Endothelial cell of umbilical vein (primary cell): ENCODE results near the gene PSMA8. TPM values are rescaled to one million over a fixed set of nuclear protein-coding genes. Genes with fewer than 3 reads are reported as not detected.
"Not testable (repeated sequence)": the region's sequence is repeated elsewhere in the genome, so short reads cannot be mapped to it uniquely, and the experiment has no call there.

Experiments used
- BruUV-seq: library from RNA; stranded (reverse); fragments of 400-500 nt; replicated peaks from 2 replicates; lab custom pipeline; 2021; lab: Mats Ljungman, UMichigan
- CTCF ChIA-PET: fragments of 300-600, 350-600 bp; sonication (Branson Sonifier 250); formaldehyde crosslinking; loops from one replicate; lab custom pipeline; 2021; ENCODE audit warnings: antibody characterized with exemption, inconsistent platforms; lab: Charles Lee
- POLR2A ChIA-PET: fragments of 300-600, 350-600 bp; sonication (Branson Sonifier 250); formaldehyde crosslinking; loops from one replicate; lab custom pipeline; 2021; ENCODE audit warnings: antibody characterized with exemption, inconsistent platforms; lab: Charles Lee
- DNase-seq: peaks from one replicate; pipeline ENCODE4 v3.0.0-alpha.2; 2011; ENCODE audit warnings: low read depth, low spot score
- FAIRE-seq: peaks from 2 replicates; lab custom pipeline; 2011; peaks lifted over from hg19 to GRCh38; lab: Jason Lieb, UNC
- H2AFZ ChIP-seq: 2 replicates; pipeline ENCODE4 v1.6.0; 2012; ENCODE audit warnings: low read depth, low read length, control low read depth, inconsistent platforms
- H3K27ac ChIP-seq: 2 replicates; pipeline ENCODE4 v1.5.1; 2011; ENCODE audit warnings: low read depth, mild to moderate bottlenecking, control low read depth, low read length, moderate library complexity; ENCODE audit not compliant: insufficient read depth
- H3K27me3 ChIP-seq, 2 experiments: 2 replicates each; pipeline versions ENCODE4 v1.6.0 to v1.6.1; 2011; ENCODE audit warnings: low read length in 2 of 2, mixed read lengths in 1 of 2; ENCODE audit not compliant: control insufficient read depth in 2 of 2, insufficient read depth in 2 of 2
- H3K36me3 ChIP-seq, 2 experiments: 2 replicates in 1 of 2; 3 replicates in 1 of 2; pipeline ENCODE4 v1.5.1; 2011; ENCODE audit warnings: low read length in 2 of 2, mild to moderate bottlenecking in 1 of 2, moderate library complexity in 1 of 2; ENCODE audit not compliant: control insufficient read depth in 2 of 2, insufficient read depth in 2 of 2; ENCODE audit errors: extremely low read depth in 1 of 2
- H3K4me1 ChIP-seq: 3 replicates; pipeline ENCODE4 v1.5.1; 2011; ENCODE audit warnings: mild to moderate bottlenecking, low read length; ENCODE audit not compliant: control insufficient read depth, insufficient read depth; ENCODE audit errors: extremely low read depth
- H3K4me2 ChIP-seq: 2 replicates; pipeline ENCODE4 v1.6.1; 2011; ENCODE audit warnings: low read length, control low read depth, mixed read lengths; ENCODE audit not compliant: insufficient read depth
- H3K4me3 ChIP-seq, 3 experiments: fragments of 200-600 bp in 1 of 3; sonication (generic), shearing (Covaris generic) in 1 of 3; replicated peaks in 1 of 3; 2 replicates each; pipeline ENCODE4 v1.5.1; 2011 to 2016; ENCODE audit warnings: control low read depth in 3 of 3, low read length in 3 of 3, mild to moderate bottlenecking in 2 of 3, inconsistent platforms in 1 of 3, low read depth in 1 of 3, moderate library complexity in 1 of 3; ENCODE audit not compliant: insufficient read depth in 1 of 3
- H3K79me2 ChIP-seq: 2 replicates; pipeline ENCODE4 v1.6.0; 2012; ENCODE audit warnings: low read length, inconsistent platforms; ENCODE audit not compliant: control insufficient read depth, insufficient read depth
- H3K9ac ChIP-seq: replicated peaks from 2 replicates; pipeline ENCODE3; 2011; ENCODE audit warnings: low read length, control low read depth; ENCODE audit not compliant: insufficient read depth; ENCODE audit errors: extremely low read depth
- H3K9me1 ChIP-seq: replicated peaks from 3 replicates; pipeline ENCODE4 v1.6.0; 2011; ENCODE audit warnings: mild to moderate bottlenecking, low read length; ENCODE audit not compliant: control insufficient read depth, insufficient read depth; ENCODE audit errors: extremely low read depth
- H3K9me3 ChIP-seq: replicated peaks from 2 replicates; pipeline ENCODE4 v1.5.1; 2012; ENCODE audit warnings: low read length, inconsistent platforms; ENCODE audit not compliant: control insufficient read depth, insufficient read depth
- H4K20me1 ChIP-seq: replicated peaks from 2 replicates; pipeline ENCODE3; 2011; ENCODE audit warnings: mild to moderate bottlenecking, low read length; ENCODE audit not compliant: control insufficient read depth, insufficient read depth; ENCODE audit errors: extremely low read depth
- CTCF ChIP-seq, 2 donors: IDR thresholded peaks; 1 replicate in 1 of 2; 2 replicates in 1 of 2; pipeline ENCODE4 v1.5.1; 2011; ENCODE audit warnings: low read length in 2 of 2, mild to moderate bottlenecking in 2 of 2, moderate library complexity in 2 of 2, control low read depth in 1 of 2, inconsistent platforms in 1 of 2, low read depth in 1 of 2; ENCODE audit not compliant: insufficient read depth in 1 of 2; ENCODE audit errors: extremely low read depth in 1 of 2
- EZH2 ChIP-seq: IDR thresholded peaks from 2 replicates; pipeline ENCODE4 v1.6.1; 2012; ENCODE audit warnings: borderline replicate concordance, low read depth, mild to moderate bottlenecking, moderate library complexity, low read length, inconsistent platforms; ENCODE audit not compliant: severe bottlenecking
- FOS ChIP-seq: IDR thresholded peaks from 2 replicates; pipeline ENCODE4 v1.6.1; 2011; ENCODE audit warnings: mild to moderate bottlenecking, low read length, moderate library complexity, borderline replicate concordance; ENCODE audit not compliant: insufficient read depth
- GATA2 ChIP-seq: IDR thresholded peaks from 2 replicates; pipeline ENCODE4 v1.7.0; 2011; ENCODE audit warnings: low read depth, mild to moderate bottlenecking, moderate library complexity, mixed read lengths, low read length; ENCODE audit not compliant: insufficient read length, insufficient read depth
- JUN ChIP-seq: IDR thresholded peaks from 2 replicates; pipeline ENCODE4 v1.6.1; 2011; ENCODE audit warnings: borderline replicate concordance, low read depth; ENCODE audit not compliant: insufficient read length, insufficient read depth
- MAX ChIP-seq: IDR thresholded peaks from 2 replicates; pipeline ENCODE4 v1.6.1; 2011; ENCODE audit not compliant: insufficient read depth, insufficient read length
- MYC ChIP-seq: IDR thresholded peaks from one replicate; pipeline ENCODE4 v1.6.1; 2011; ENCODE audit warnings: mild to moderate bottlenecking, low read depth, low read length
- POLR2A ChIP-seq: IDR thresholded peaks from 2 replicates; pipeline ENCODE4 v1.6.1; 2012; ENCODE audit warnings: low read depth, mild to moderate bottlenecking, control low read depth, low read length
- POLR2AphosphoS5 ChIP-seq: IDR thresholded peaks from 2 replicates; pipeline ENCODE4 v1.6.1; 2012; ENCODE audit warnings: low read depth, mild to moderate bottlenecking, control low read depth, low read length, moderate library complexity; ENCODE audit not compliant: insufficient read depth
- dilution Hi-C: fragments of 300-500 bp; cut with MboI; formaldehyde crosslinking; loops from one replicate; pipeline ENCODE4 v1.15.0; 2019; ENCODE audit warnings: low sequenced_read_pairs; ENCODE audit not compliant: extremely low pct_ligation_motif_present
- intact Hi-C: fragments of 100-400 bp; cut with micrococcal nuclease; formaldehyde crosslinking; loops from one replicate; pipeline ENCODE4 v1.10.0; 2022
- polyA plus RNA-seq, 4 experiments: library from polyadenylated mRNA; depleted of rRNA in 3 of 4; stranded (reverse) in 3 of 4; unstranded in 1 of 4; fragments of >200 nt; gene quantifications; 2 replicates each; pipeline versions ENCODE4 v1.2.1 to v1.2.3, GENCODE V29; 2011 to 2012; ENCODE audit warnings: missing spikeins in 1 of 4
- total RNA-seq: library from RNA; stranded (reverse); gene quantifications from 2 replicates; pipeline ENCODE4 v1.2.3, GENCODE V29; 2021

The PSMA8 gene
- total and polyA plus RNA-seq, 2 donors (not counting 3 experiments of a cell fraction or from before 2014, with no cell fraction given): not detected

GRCh38 chr18:26127786-26128185, 5.9 kb upstream of the PSMA8 start:
- Histone ChIP-seq H4K20me1 (no peaks in the 10 kb centered on the region), H3K27ac (no peak overlapping the region), H3K27me3 (no peaks in the 10 kb centered on the region), H3K36me3 (no peaks in the 10 kb centered on the region), H2AFZ (no peak overlapping the region), H3K9me1 (no peaks in the 10 kb centered on the region), H3K9me3 (no peaks in the 10 kb centered on the region), H3K9ac (no peak overlapping the region), H3K4me1 (no peaks in the 10 kb centered on the region), H3K79me2 (no peaks in the 10 kb centered on the region), H3K4me2 (no peak overlapping the region), H3K4me3 (no peak overlapping the region)
- FAIRE-seq (no peak), DNase-seq (no peak)
- POLR2A ChIA-PET: no interaction called here
- dilution Hi-C loops: no loop called here
- intact Hi-C loops: no loop called here
- no peak for TF ChIP-seq CTCF (IDR thresholded peaks at IDR 0.05; ENCODE audit: extremely low read depth in 1 of 2, insufficient read depth in 1 of 2, low read depth in 1 of 2, low read length in 2 of 2)
- no peak for TF ChIP-seq JUN
- TF ChIP-seq POLR2AphosphoS5: no peak
- TF ChIP-seq MAX: no peak
- no peak for TF ChIP-seq POLR2A
- TF ChIP-seq MYC: no peak
- no peak for TF ChIP-seq GATA2
- TF ChIP-seq EZH2: no peak
- no peak for TF ChIP-seq FOS
- CTCF ChIA-PET: interaction anchor here (2.4 kb wide), 1 partner anchor 206 kb away, joined by 14 read pairs; no protein-coding TSS in a partner anchor
- no TSS peak for BruUV-seq

GRCh38 chr18:26128192-26128591, 5.5 kb upstream of the PSMA8 start:
- intact Hi-C loops, H2AFZ ChIP-seq, DNase-seq, H3K27me3 ChIP-seq, H3K9ac ChIP-seq, H3K36me3 ChIP-seq, BruUV-seq, H3K4me3 ChIP-seq, H4K20me1 ChIP-seq, H3K27ac ChIP-seq, POLR2A ChIA-PET, CTCF ChIA-PET, H3K4me1 ChIP-seq, H3K4me2 ChIP-seq, dilution Hi-C loops, H3K9me3 ChIP-seq, FAIRE-seq, H3K79me2 ChIP-seq, H3K9me1 ChIP-seq: not testable (repeated sequence)
